ENCODE measurements around the gene UNC93A. TPM values are rescaled to one million over a fixed set of nuclear protein-coding genes. Genes with fewer than 3 reads are reported as not detected.
"Not testable (repeated sequence)": the region's sequence is repeated elsewhere in the genome, so short reads cannot be mapped to it uniquely, and the experiment has no call there.

The UNC93A gene
- total RNA-seq (not detected), polyA plus RNA-seq (not detected)

DNA sequence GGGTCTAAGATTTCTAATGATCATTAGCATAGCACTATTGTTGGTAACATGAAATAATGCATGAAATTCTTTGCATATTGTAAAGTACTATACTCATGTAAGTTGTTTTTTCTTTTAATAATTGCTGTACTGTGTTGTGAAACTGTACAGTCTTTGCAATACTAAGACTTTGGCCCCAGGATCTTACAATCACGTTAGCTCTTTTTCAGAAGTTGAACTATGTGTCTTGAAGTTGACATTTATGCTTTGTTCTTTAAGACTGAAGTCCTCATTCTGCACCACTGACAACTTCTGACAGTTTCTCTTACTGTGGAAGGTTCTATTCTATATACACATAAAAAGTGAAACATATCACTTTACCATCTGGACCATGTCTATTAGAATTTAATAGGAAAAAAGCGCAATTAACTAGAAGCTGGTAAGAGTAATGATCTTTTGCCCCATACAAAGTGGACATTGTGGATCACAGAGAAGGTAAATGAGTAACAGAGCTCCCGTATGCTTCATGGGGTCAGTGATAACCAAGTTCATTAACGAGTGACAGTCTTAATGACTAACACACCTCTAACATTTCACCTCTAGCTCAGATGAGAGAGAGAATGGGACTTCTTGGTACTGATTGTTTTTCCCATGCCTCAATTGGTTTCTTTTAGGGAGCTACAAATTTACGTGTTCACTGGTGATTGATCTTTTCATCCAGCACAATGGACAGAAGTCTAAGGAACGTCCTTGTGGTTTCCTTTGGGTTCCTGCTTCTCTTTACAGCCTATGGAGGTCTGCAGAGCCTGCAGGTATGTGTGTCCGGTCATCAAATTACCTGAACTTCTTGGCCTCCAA, at the start of gene UNC93A:
Gene UNC93A (plus strand): TSS at position 530 of the 837 bp plus-strand sequence. CDS start 175 bp downstream, at position 705.
- Histone ChIP-seq H3K27me3 (no peaks in the 10 kb centered on the region), H3K27ac (no peak within 1 kb of the TSS), H3K9me3 (no peaks in the 10 kb centered on the region), H3K4me3 (no peak within 1 kb of the TSS), H3K4me1 (no peaks in the 10 kb centered on the region), H3K36me3 (no peaks in the 10 kb centered on the region)
- DNase-seq (no peak), FAIRE-seq (no peak), ATAC-seq (no peak)
- intact Hi-C loops (cut with DNase I), result loop anchor here in 1 of 3 donors (10.0 kb wide), 1 partner anchor 66 kb away; no protein-coding TSS in a partner anchor
- 25 to 33% methylated on average over 7 of the region's 7 CpGs for WGBS, 2 donors
- TF ChIP-seq, protein P1, sequence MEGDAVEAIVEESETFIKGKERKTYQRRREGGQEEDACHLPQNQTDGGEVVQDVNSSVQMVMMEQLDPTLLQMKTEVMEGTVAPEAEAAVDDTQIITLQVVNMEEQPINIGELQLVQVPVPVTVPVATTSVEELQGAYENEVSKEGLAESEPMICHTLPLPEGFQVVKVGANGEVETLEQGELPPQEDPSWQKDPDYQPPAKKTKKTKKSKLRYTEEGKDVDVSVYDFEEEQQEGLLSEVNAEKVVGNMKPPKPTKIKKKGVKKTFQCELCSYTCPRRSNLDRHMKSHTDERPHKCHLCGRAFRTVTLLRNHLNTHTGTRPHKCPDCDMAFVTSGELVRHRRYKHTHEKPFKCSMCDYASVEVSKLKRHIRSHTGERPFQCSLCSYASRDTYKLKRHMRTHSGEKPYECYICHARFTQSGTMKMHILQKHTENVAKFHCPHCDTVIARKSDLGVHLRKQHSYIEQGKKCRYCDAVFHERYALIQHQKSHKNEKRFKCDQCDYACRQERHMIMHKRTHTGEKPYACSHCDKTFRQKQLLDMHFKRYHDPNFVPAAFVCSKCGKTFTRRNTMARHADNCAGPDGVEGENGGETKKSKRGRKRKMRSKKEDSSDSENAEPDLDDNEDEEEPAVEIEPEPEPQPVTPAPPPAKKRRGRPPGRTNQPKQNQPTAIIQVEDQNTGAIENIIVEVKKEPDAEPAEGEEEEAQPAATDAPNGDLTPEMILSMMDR (IDR thresholded peaks at IDR 0.05), result no peak

DNA sequence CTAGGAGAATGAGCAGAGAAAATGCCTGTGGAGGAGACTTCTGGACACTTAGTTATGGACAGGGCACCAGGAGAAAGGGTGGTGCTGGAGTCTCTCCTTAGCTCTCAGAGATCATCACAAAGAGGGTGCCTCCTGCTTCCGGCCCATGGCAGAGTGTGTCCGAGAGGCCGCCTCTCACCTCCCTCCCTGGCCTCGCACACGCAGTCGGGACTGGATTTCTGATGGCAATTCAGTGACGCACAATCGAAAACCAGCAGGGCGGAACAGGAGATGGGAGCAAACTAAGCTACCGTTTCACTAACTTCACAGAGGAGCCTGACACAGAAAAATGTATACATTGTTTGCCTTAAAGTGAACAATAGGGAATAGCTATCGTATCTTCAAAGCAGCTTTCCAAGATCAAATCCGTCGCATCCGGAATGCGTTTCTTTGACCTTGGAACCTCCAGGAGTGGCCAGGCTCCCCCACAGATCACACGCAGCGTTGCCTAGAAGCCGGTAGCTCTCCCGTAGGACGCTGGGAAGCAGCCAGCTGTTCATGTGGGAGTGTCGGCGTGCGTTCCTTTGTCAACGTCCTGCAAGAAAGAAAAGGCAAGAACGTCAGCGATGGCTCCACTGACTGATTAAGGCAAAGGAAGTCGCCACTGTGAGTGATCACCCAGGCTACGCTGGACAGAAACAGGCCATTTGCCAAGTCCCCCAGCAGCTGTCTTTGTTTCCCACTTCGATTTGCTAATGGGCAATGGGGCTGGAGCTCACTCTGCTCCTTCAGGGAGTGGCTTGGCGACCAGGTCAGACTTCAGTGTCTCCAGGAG, 49.6 kb upstream of the UNC93A start:
- FAIRE-seq, result peak; percentile 37
- H3K27ac ChIP-seq; H3K27me3 ChIP-seq; H3K9me3 ChIP-seq; H3K4me1 ChIP-seq; intact Hi-C loops (cut with DNase I); H3K36me3 ChIP-seq: not testable (repeated sequence)
- WGBS, 2 donors, result 19 to 27% methylated on average over 19 to 29 of the region's 30 CpGs
- peak overlapping the region in 1 of 4 donors; percentile 12 for H3K4me3 ChIP-seq
- DNase-seq, result peak in 5 of 6 donors; percentile 47 to 76 (median 61)
- peak; percentile 90 to 97 (median 92) for ATAC-seq

DNA sequence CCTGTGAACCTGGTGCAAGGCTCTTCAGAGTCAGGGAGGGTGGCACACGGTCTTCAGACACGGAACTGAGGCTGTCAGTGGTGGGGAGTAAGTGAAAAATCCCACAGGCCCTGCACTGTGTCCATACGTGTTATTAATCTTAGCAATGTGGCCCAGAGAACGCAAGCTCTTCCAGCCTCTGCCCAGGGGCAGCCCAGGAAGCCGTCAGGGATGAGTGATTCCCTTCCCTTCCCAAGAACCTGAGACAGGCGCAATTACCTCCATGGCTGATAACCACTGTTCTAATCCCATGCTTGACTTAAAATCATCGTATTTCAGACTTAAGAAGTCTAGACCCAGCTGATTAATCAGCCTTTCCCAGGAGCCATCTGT, 49.0 kb upstream of the UNC93A start:
- WGBS, 2 donors, result 94% methylated on average over 1 to 2 of the region's 7 CpGs
- not testable (repeated sequence) for FAIRE-seq, H3K4me3 ChIP-seq

DNA sequence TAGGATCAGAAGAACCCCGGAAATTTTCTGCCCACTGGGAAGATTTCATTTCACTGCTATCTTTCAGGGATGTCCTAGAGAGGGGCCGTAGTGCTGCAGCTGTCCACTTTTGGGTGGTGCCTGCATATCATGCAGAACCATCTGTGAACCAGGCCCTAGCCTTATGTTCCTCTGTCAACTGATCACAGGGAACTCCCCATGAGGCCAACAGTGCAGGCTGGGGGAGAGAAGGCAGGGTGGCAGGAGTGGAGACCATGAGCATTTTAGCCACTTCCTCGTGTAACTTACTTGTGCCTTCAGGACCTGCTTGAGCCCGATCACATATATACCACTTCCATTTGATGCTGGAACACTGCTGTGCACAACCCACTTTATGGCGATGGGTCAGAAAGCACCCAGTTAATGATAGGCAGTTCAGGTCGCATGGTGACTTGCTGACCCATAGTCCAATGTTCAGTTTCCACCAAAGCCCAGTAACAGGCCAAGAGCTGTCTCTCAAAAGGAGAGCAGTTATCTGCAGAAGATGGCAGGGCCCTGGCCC, 48.5 kb upstream of the UNC93A start:
- H3K9me3 ChIP-seq; ATAC-seq; H3K4me1 ChIP-seq; H3K36me3 ChIP-seq; intact Hi-C loops (cut with DNase I); FAIRE-seq; DNase-seq; H3K27me3 ChIP-seq; H3K27ac ChIP-seq; H3K4me3 ChIP-seq: not testable (repeated sequence)
- 92 to 94% methylated on average over 6 of the region's 6 CpGs for WGBS, 2 donors

More for the DNA sequence above, 49.0 kb upstream of the UNC93A start:
- H3K27me3 ChIP-seq; H3K36me3 ChIP-seq; intact Hi-C loops (cut with DNase I); H3K27ac ChIP-seq; DNase-seq; H3K9me3 ChIP-seq; H3K4me1 ChIP-seq: not testable (repeated sequence)
- peak in 2 of 4 donors; percentile 29 to 35 for ATAC-seq

DNA sequence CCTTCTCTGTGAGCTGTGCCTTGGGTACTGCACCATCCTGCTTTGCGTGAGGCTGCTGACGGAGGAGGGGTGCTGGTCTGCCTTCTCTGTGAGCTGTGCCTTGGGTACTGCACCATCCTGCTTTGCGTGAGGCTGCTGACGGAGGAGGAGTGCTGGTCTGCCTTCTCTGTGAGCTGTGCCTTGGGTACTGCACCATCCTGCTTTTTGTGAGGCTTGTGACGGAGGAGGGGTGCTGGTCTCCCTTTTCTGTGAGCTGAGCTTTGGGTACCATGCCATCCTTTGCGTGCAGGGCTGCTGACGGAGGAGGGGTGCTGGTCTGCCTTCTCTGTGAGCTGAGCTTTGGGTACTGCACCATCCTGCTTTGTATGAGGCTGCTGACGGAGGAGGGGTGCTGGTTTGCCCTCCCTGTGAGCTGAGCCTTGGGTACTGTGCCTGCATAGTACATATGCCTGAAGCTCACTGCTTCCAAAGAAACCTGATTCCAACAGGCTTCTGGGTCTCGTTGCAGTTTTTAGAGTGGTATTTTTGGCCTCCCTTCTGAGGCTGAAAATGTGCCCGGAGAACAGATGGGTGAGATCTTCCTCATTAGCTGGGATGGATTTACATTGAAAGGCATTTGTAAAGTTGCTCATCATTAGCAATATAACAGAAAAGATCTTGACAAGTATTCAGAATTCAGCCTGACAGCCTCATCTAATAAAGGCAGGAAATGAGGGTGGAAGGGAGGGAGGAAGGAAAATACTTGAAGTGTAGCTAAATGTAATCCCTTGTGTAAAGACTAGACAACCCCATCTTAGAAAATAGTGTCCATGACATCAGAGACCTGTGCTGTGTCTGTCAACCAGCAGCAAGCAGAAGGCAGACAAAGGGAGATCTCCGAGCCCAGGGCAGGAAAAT, 46.8 kb upstream of the UNC93A start:
- WGBS, 2 donors, result 68 to 85% methylated on average over 9 to 11 of the region's 11 CpGs
- no peak overlapping the region for H3K27ac ChIP-seq
- DNase-seq (no peak), FAIRE-seq (no peak), ATAC-seq (no peak)
- no peaks in the 10 kb centered on the region for H3K4me1 ChIP-seq
- no peak overlapping the region for H3K4me3 ChIP-seq
- TF ChIP-seq, protein P1 (IDR thresholded peaks at IDR 0.05), result no peak
- H3K9me3 ChIP-seq, result no peaks in the 10 kb centered on the region
- H3K36me3 ChIP-seq, result no peaks in the 10 kb centered on the region
- no peaks in the 10 kb centered on the region for H3K27me3 ChIP-seq
- intact Hi-C loops (cut with DNase I), result no loop called here
